HG03558 (cell line): ENCODE measurements around the gene ADGRG6.
"Not testable (repeated sequence)": the region's sequence is repeated elsewhere in the genome, so short reads cannot be mapped to it uniquely, and the experiment has no call there.

Source experiments
- ATAC-seq: cut with Tn5 transposase; IDR thresholded peaks from one replicate; pipeline ENCODE4 v1.9.1; 2021; ENCODE audit warnings: moderate number of reproducible peaks; ENCODE audit not compliant: unreplicated experiment; ENCODE audit errors: extremely low read depth

The ADGRG6 gene

DNA sequence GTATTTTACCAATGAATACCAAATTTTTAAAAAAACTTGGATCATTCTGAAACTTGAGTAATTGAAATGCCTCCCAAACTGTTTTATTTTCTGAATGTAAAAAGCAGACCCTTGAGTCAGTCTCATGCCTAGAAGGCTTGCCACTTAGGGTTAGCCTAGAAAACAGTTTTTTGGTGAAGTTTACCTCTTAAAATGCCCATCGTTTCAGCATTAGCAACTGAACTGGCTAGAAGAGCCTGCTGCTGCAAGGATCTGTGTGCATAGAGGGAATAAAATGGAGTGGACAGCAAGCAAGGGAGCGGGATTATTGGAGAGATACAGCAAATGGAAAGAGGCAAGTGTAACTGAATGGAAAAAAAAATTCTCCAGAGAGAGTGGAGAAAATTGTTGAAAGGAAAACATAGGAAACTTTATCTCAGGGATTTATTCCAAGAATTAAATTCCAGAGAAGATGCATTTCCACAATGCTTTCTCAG, 40.1 kb downstream of the ADGRG6 start:
- ATAC-seq: no peak

DNA sequence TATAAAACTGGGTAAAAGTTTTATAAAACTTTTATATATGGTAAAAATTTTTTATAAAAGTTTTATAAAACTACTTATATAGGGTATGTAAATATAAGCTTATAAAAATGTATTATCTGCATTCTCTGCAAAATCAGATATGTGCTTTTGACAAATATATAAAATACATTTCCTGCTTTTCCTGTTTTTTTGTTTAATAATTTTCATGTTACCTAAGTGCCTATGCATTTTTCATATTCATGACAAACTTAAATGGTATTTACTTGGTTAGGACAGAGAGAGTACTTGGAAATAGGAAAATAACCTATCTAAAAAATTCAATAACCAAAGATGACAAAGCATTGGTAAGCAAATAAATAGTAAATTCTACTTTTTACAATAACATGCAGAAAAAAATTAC, 41.2 kb downstream of the ADGRG6 start:
- ATAC-seq: no peak

GRCh38 chr6:142343938-142344337, 42.1 kb downstream of the ADGRG6 start:
- no peak for ATAC-seq

GRCh38 chr6:142345261-142345660, 43.5 kb downstream of the ADGRG6 start:
- ATAC-seq: no peak

GRCh38 chr6:142346166-142346565, 44.4 kb downstream of the ADGRG6 start:
- ATAC-seq: not testable (repeated sequence)

GRCh38 chr6:142349215-142349823, 47.5 kb downstream of the ADGRG6 start:
- no peak for ATAC-seq

- ATAC-seq: no peak
Observed at GRCh38 chr6:142350309-142350708, 48.5 kb downstream of the ADGRG6 start.

- ATAC-seq: no peak
Observed at GRCh38 chr6:142353690-142354089, 51.9 kb downstream of the ADGRG6 start.

DNA sequence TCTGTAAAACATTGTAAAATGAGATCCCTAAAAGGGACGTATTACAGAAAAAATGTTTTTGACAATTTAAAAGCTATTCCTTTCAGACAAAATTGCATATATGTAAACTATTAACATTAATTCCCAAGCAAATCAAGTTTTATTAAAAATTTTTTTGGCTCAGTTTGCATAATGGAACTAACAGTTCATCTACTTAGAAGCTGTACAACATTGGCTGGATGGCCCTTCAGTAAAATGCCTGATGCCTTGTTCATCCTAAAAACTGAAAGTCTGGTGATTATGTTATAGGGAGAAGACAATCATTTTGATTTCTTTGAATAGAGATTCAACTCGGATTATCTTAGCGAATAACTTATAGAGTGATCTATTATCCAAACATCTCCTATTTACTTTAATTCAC, 52.8 kb downstream of the ADGRG6 start:
- ATAC-seq: no peak

DNA sequence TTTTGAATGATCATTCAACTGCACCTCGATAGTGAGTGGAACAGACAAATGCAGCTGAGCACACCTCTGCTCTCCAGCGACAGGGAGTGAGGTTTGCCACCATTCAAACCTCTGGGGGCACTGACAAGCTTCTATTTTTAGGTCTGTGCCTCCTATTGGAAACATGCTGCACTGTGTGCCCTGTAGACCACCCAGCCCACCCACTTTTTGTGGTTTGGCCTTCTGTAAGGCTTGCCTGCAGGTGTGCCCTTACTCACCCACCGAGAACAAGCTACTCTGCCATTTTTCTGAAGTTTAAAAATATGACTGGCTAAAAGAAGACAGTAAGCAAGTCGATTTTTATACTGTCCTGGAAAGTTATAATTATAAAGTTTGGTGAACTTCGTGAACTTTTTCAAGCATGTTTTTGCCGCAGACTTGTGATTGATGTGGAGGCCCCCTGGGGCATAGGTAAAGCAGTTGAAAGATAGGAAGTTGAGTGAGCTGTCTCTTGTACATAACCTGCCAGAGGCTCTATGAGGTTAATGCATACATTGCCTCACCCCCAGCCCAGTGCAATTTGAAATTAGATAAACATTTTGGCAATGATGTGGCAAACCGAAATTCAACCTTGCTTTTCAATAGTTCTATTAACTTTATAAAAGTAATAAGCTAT, 53.8 kb downstream of the ADGRG6 start:
- ATAC-seq: no peak

- ATAC-seq: no peak
Observed at GRCh38 chr6:142356201-142356883, 54.5 kb downstream of the ADGRG6 start.

DNA sequence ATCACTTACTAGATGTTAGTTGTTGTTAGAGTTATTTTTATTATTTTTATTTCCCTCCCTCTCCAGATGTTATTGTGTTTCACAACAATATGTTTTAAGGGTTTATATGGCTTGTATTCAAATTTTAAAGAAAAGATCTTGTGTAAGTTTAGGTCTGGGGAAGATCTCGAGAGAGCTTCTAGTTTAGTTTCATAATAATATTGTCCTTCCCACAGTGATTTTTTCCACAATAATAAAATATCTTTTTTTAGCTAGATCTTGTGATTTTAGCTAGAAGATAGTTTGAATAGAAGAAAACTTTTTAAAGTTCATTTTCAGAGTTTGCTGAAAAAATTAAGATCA, 55.0 kb downstream of the ADGRG6 start:
- ATAC-seq: no peak

DNA sequence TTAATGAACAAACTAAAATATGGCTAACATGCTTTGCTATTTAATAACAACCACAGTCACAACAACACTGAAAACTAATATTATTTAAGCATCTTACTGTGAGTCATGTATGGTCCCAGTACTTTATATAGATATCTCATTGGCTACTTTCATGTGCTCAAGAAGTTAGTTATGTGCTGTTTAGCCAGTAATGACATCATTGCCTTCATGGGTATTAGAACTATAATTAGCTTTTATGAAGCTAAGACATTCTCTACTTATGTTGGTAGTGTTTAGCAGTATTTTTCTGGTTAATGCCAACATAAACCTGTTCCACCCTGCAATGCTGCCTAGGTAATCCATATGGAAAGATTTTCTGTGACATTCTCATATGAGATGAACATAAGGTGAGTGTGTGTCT, 56.1 kb downstream of the ADGRG6 start:
- ATAC-seq: no peak

- no peak for ATAC-seq
Observed at GRCh38 chr6:142359271-142359960, 57.6 kb downstream of the ADGRG6 start.

- no peak for ATAC-seq
Observed at GRCh38 chr6:142361345-142361744, 59.5 kb downstream of the ADGRG6 start.

GRCh38 chr6:142361779-142362750, 60.3 kb downstream of the ADGRG6 start:
- ATAC-seq: no peak

- ATAC-seq: no peak
Observed at GRCh38 chr6:142367061-142367460, 65.3 kb downstream of the ADGRG6 start.

DNA sequence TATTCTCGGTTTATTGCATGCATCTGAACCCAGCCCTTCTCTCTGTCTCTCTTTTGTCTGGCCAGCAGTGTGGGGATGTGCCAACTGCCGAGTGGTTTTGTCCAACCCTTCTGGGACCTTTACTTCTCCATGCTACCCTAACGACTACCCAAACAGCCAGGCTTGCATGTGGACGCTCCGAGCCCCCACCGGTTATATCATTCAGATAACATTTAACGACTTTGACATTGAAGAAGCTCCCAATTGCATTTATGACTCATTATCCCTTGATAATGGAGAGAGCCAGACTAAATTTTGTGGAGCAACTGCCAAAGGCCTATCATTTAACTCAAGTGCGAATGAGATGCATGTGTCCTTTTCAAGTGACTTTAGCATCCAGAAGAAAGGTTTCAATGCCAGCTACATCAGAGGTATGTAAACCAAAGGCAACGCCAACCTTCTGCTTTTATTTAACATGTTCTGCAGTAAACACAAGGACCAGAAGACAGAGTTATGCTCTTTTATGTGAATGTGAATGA, 65.8 kb downstream of the ADGRG6 start:
- no peak for ATAC-seq

DNA sequence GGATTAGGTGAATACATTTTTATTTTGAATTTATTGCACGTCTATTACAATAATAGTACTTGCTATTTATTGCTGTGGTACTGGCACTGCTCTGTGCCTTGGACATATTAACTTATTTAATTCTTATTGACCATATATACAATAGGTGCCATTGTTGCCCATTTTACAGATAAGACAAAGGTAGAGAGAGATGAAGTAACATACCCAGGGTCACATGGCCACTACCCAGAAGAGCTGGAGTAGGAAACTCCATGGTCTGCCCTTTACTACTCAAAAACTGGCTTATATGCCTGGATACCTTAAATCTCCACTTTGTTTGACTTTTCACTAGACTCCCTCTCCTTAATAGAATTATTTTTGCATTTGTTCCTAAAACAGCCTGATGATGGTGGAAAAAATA, 67.5 kb downstream of the ADGRG6 start:
- no peak for ATAC-seq

GRCh38 chr6:142372348-142372747, 70.5 kb downstream of the ADGRG6 start:
- no peak for ATAC-seq
